A549 (cell line): ENCODE data around the gene ALDH1A1. TPM values are rescaled to one million over a fixed set of nuclear protein-coding genes. Genes with fewer than 3 reads are reported as not detected.

Experiments
- ATAC-seq, 2 experiments: fragments of 200-7000 bp in 1 of 2; fragments of >200 bp in 1 of 2; cut with Nextera tagmentation in 1 of 2; cut with Tn5 transposase in 1 of 2; 3 replicates each; pipeline versions ENCODE4 v1.8.0 to v1.9.1; 2018 to 2020; ENCODE audit warnings: mild to moderate bottlenecking in 1 of 2, moderate library complexity in 1 of 2
- CTCF ChIA-PET: fragments of 300-600 bp; sonication (Branson Sonifier 250); formaldehyde crosslinking; extraction: SDS; loops from one replicate; lab custom pipeline; 2021; ENCODE audit warnings: antibody characterized with exemption, inconsistent platforms; lab: Yijun Ruan, JAX
- POLR2A ChIA-PET: fragments of 350-600 bp; formaldehyde crosslinking; extraction: SDS; loops from one replicate; lab custom pipeline; 2021; ENCODE audit warnings: antibody characterized with exemption, inconsistent platforms; lab: Yijun Ruan, JAX
- DNase-seq, 2 experiments: peaks; one replicate each; pipeline versions ENCODE4 v3.0.0 to v3.0.0-alpha.2; 2011 to 2016; ENCODE audit warnings: low read depth in 1 of 2, low spot score in 1 of 2
- FAIRE-seq: peaks from 2 replicates; lab custom pipeline; 2011; peaks lifted over from hg19 to GRCh38; lab: Jason Lieb, UNC
- H3K27ac ChIP-seq, 2 experiments: fragments of >200 bp; sonication (Bioruptor Twin); formaldehyde crosslinking; 3 replicates each; pipeline ENCODE4 v1.5.1; 2016 to 2017
- H3K4me1 ChIP-seq: fragments of >200 bp; sonication (Bioruptor Twin); formaldehyde crosslinking; 3 replicates; pipeline ENCODE4 v1.6.1; 2016
- H3K4me2 ChIP-seq: fragments of >200 bp; sonication (Bioruptor Twin); formaldehyde crosslinking; 3 replicates; pipeline ENCODE4 v1.6.1; 2016
- H3K4me3 ChIP-seq: fragments of >200 bp; sonication (Bioruptor Twin); formaldehyde crosslinking; 3 replicates; pipeline ENCODE4 v1.5.1; 2016
- H3K9me3 ChIP-seq: fragments of >200 bp; sonication (Bioruptor Twin); formaldehyde crosslinking; 3 replicates; pipeline ENCODE4 v1.6.1; 2016
- BCL3 ChIP-seq: fragments of >200 bp; sonication (Bioruptor Twin); formaldehyde crosslinking; IDR thresholded peaks from 3 replicates; pipeline ENCODE4 v1.6.1; 2016
- CBX8 ChIP-seq: fragments of 200-600 bp; sonication (generic); IDR thresholded peaks from 2 replicates; pipeline ENCODE4 v1.6.1; 2016
- CEBPB ChIP-seq, 2 experiments: fragments of >200 bp in 1 of 2; sonication (Bioruptor Twin) in 1 of 2; formaldehyde crosslinking in 1 of 2; IDR thresholded peaks; 2 replicates each; pipeline ENCODE4 v1.6.1; 2012 to 2016
- E2F6 ChIP-seq: IDR thresholded peaks from 2 replicates; pipeline ENCODE4 v1.6.1; 2012; ENCODE audit warnings: low read depth, borderline replicate concordance
- EHF ChIP-seq: fragments of 250-450 bp; sonication (Bioruptor Pico); IDR thresholded peaks from 2 replicates; pipeline ENCODE4 v1.5.0; 2020; ENCODE audit warnings: mild to moderate bottlenecking
- ESRRA ChIP-seq: fragments of 150-350 bp; IDR thresholded peaks from 2 replicates; pipeline ENCODE4 v1.6.1; 2014; ENCODE audit warnings: mild to moderate bottlenecking, low read length, borderline replicate concordance
- FOSB ChIP-seq: fragments of 250-450 bp; sonication (Bioruptor Pico); IDR thresholded peaks from 2 replicates; pipeline ENCODE4 v1.5.0; 2020; ENCODE audit warnings: mild to moderate bottlenecking, moderate library complexity
- GATA3 ChIP-seq: IDR thresholded peaks from 2 replicates; pipeline ENCODE4 v1.6.1; 2012; ENCODE audit warnings: borderline replicate concordance
- HDAC2 ChIP-seq: fragments of 200-600 bp; sonication (generic); IDR thresholded peaks from 2 replicates; pipeline ENCODE4 v1.6.1; 2016
- HEYL ChIP-seq: fragments of 250-450 bp; sonication (Bioruptor Pico); IDR thresholded peaks from 2 replicates; pipeline ENCODE4 v1.8.0; 2021; ENCODE audit warnings: mild to moderate bottlenecking, moderate library complexity
- JUN ChIP-seq, 2 experiments: fragments of >200 bp; sonication (Bioruptor Twin); formaldehyde crosslinking; IDR thresholded peaks; 2 replicates in 1 of 2; 3 replicates in 1 of 2; pipeline ENCODE4 v1.6.1; 2016 to 2017
- JUNB ChIP-seq: fragments of >200 bp; sonication (Bioruptor Twin); formaldehyde crosslinking; IDR thresholded peaks from 2 replicates; pipeline ENCODE4 v1.6.1; 2016
- MAZ ChIP-seq: fragments of 150-350 bp; IDR thresholded peaks from 2 replicates; pipeline ENCODE4 v1.6.1; 2014; ENCODE audit warnings: antibody characterized with exemption, low read depth, low read length, borderline replicate concordance
- MYC ChIP-seq: IDR thresholded peaks from 2 replicates; pipeline ENCODE4 v1.6.1; 2012; ENCODE audit warnings: mild to moderate bottlenecking, inconsistent platforms, low read length, improper control_type of control experiment, borderline replicate concordance
- PBX3 ChIP-seq: IDR thresholded peaks from 2 replicates; pipeline ENCODE4 v1.6.1; 2012
- PHF8 ChIP-seq: fragments of 200-600 bp; sonication (generic); IDR thresholded peaks from 2 replicates; pipeline ENCODE4 v1.6.1; 2016; ENCODE audit warnings: low read depth, mild to moderate bottlenecking, antibody characterized with exemption, moderate library complexity, borderline replicate concordance
- POLR2AphosphoS2 ChIP-seq: conservative IDR thresholded peaks from 2 replicates; pipeline ENCODE4 v1.6.1; 2012; ENCODE audit warnings: low read length, improper control_type of control experiment, inconsistent platforms
- RAD21 ChIP-seq, 2 experiments: fragments of >200 bp in 1 of 2; sonication (Bioruptor Twin) in 1 of 2; formaldehyde crosslinking in 1 of 2; IDR thresholded peaks in 1 of 2; conservative IDR thresholded peaks in 1 of 2; 2 replicates in 1 of 2; 3 replicates in 1 of 2; pipeline ENCODE4 v1.6.1; 2012 to 2018; ENCODE audit warnings: inconsistent platforms in 1 of 2
- RARB ChIP-seq: fragments of 250-450 bp; sonication (Bioruptor Pico); IDR thresholded peaks from 2 replicates; pipeline ENCODE4 v1.8.0; 2021; ENCODE audit warnings: mild to moderate bottlenecking, moderate library complexity
- RFX5 ChIP-seq: fragments of 450-650 bp; IDR thresholded peaks from 2 replicates; pipeline ENCODE4 v1.7.1; 2014; ENCODE audit warnings: antibody characterized with exemption, mild to moderate bottlenecking, moderate library complexity
- SMC3 ChIP-seq: fragments of >200 bp; sonication (Bioruptor Twin); formaldehyde crosslinking; IDR thresholded peaks from 3 replicates; pipeline ENCODE4 v1.6.1; 2018; ENCODE audit warnings: inconsistent platforms
- SREBF2 ChIP-seq: fragments of 450-650 bp; IDR thresholded peaks from 2 replicates; pipeline ENCODE4 v1.6.1; 2014; ENCODE audit warnings: mild to moderate bottlenecking, moderate library complexity
- TP53 ChIP-seq: fragments of 250-450 bp; sonication (Bioruptor Pico); IDR thresholded peaks from 2 replicates; pipeline ENCODE4 v1.5.0; 2021; ENCODE audit warnings: mild to moderate bottlenecking, moderate library complexity
- USF2 ChIP-seq: fragments of 450-650 bp; IDR thresholded peaks from 2 replicates; pipeline ENCODE4 v1.6.1; 2014; ENCODE audit warnings: antibody characterized with exemption
- ZFP36 ChIP-seq: fragments of 450-650 bp; IDR thresholded peaks from 2 replicates; pipeline ENCODE4 v1.6.1; 2014; ENCODE audit warnings: borderline replicate concordance; ENCODE audit not compliant: partially characterized antibody
- WGBS: methylation state at CpG from one replicate; pipeline ENCODE4 v1.1.6; 2017; ENCODE audit errors: missing lambda C conversion rate; 5-methylcytosine and 5-hydroxymethylcytosine counted together
- polyA plus RNA-seq, 4 experiments: library from polyadenylated mRNA; depleted of rRNA in 3 of 4; stranded (reverse); fragments of >200 nt; fragmentation: RNase III in 1 of 4; extraction: RNeasy Plus Mini Kit Qiagen cat#74134 plus additional on column Dnase treatment in 1 of 4; gene quantifications; 2 replicates in 3 of 4; 3 replicates in 1 of 4; pipeline ENCODE4 v1.2.3, GENCODE V29; 2011 to 2017
- TF ChIP-seq, protein P1 (sequence below): IDR thresholded peaks from 2 replicates; pipeline ENCODE4 v1.6.1; 2012
- TF ChIP-seq, protein P2 (sequence below): fragments of 150-350 bp; IDR thresholded peaks from 2 replicates; pipeline ENCODE4 v1.6.1; 2014; ENCODE audit warnings: low read depth, mild to moderate bottlenecking, low read length
- TF ChIP-seq, protein P3 (sequence below): fragments of >200 bp; sonication (Bioruptor Twin); formaldehyde crosslinking; IDR thresholded peaks from 3 replicates; pipeline ENCODE4 v1.5.1; 2016

Gene ALDH1A1
- polyA plus RNA-seq, 2 of the 4 experiments (the other 2 are of a cell fraction) = 8,617 to 9,987 TPM

DNA sequence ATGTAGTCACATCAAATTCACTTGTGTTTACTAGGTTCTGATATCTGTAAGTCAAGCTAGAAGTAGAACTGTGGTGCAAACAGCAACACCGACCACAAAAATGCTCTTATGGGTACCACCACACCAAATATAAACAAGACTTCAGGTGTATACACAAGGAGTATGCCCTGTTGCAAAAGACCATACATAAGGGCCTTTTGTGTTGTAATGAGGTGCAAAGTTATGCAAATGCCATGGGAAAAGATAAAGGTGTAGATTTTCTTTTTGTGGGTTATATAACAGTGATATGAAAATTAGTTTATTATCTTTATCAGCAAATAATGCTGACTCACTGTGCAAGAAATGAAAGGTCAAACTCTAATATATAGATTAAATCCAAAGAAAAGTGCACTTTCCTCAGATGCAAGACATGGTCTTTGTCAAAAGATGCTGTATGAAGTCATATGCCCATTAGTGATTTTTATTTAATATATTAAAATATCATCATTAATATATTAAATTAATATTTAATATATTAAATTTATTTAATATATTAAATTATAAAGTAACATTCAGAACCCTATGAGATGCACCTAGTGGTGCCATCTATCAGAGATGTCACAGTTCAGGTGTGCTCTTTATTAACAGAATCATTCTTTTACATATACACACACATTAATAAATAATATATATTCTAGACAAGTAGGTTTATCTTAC is 26.7 kb upstream of the ALDH1A1 start (continued):
- TF ChIP-seq, protein P1, sequence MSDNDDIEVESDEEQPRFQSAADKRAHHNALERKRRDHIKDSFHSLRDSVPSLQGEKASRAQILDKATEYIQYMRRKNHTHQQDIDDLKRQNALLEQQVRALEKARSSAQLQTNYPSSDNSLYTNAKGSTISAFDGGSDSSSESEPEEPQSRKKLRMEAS = peak; percentile 16; the same call in 1 of the 2 replicates

GRCh38 chr9:72978744-72979143 is 25.9 kb upstream of the ALDH1A1 start:
- CTCF ChIA-PET = interaction anchor here (1.3 to 1.7 kb wide), 2 partner anchors 31 to 107 kb away, joined by 3 to 9 read pairs; no protein-coding TSS in a partner anchor
- 3% methylated on average over 1 of the region's 1 CpG for WGBS
- TF ChIP-seq USF2 (no peak), TP53 (CRISPR knock-in tag) (no peak), GATA3 (peak; percentile 95), RFX5 (no peak), HDAC2 (no peak), JUNB (peak; percentile 75), SREBF2 (no peak), HEYL (CRISPR knock-in tag) (no peak), PBX3 (peak; percentile 71; the same call in 1 of the 2 replicates), MAZ (no peak), ESRRA (no peak), SMC3 (0 out of 3 replicates have a peak, but pooled peaks have one; percentile 10), POLR2AphosphoS2 (no peak), E2F6 (no peak), RARB (CRISPR knock-in tag) (no peak), CBX8 (no peak), FOSB (CRISPR knock-in tag) (no peak), RAD21 (conservative IDR thresholded peaks at IDR 0.05 in 1 of 2, IDR thresholded peaks at IDR 0.05 in 1 of 2) (0 out of 5 replicates have a peak, but pooled peaks of 1 of the 2 experiments have one; percentile 22), JUN (IDR thresholded peaks at IDR 0.05) (peak; percentile 44 to 76; a peak in 4 of 5 replicates), EHF (CRISPR knock-in tag) (no peak), MYC (no peak), BCL3 (0 out of 3 replicates have a peak, but pooled peaks have one; percentile 48), PHF8 (no peak), CEBPB (IDR thresholded peaks at IDR 0.05) (peak; percentile 73 to 92), ZFP36 (no peak)
- TF ChIP-seq, protein P2, sequence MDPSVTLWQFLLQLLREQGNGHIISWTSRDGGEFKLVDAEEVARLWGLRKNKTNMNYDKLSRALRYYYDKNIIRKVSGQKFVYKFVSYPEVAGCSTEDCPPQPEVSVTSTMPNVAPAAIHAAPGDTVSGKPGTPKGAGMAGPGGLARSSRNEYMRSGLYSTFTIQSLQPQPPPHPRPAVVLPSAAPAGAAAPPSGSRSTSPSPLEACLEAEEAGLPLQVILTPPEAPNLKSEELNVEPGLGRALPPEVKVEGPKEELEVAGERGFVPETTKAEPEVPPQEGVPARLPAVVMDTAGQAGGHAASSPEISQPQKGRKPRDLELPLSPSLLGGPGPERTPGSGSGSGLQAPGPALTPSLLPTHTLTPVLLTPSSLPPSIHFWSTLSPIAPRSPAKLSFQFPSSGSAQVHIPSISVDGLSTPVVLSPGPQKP = no peak
- TF ChIP-seq, protein P1 = peak; percentile 55
- TF ChIP-seq, protein P3, sequence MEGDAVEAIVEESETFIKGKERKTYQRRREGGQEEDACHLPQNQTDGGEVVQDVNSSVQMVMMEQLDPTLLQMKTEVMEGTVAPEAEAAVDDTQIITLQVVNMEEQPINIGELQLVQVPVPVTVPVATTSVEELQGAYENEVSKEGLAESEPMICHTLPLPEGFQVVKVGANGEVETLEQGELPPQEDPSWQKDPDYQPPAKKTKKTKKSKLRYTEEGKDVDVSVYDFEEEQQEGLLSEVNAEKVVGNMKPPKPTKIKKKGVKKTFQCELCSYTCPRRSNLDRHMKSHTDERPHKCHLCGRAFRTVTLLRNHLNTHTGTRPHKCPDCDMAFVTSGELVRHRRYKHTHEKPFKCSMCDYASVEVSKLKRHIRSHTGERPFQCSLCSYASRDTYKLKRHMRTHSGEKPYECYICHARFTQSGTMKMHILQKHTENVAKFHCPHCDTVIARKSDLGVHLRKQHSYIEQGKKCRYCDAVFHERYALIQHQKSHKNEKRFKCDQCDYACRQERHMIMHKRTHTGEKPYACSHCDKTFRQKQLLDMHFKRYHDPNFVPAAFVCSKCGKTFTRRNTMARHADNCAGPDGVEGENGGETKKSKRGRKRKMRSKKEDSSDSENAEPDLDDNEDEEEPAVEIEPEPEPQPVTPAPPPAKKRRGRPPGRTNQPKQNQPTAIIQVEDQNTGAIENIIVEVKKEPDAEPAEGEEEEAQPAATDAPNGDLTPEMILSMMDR = no peak

More at GRCh38 chr9:72978744-72979143, 25.9 kb upstream of the ALDH1A1 start:
- no peaks in the 10 kb centered on the region for H3K9me3 ChIP-seq
- POLR2A ChIA-PET = interaction anchor here (1.4 to 2.6 kb wide), 2 partner anchors 30 to 35 kb away, joined by 9 to 23 read pairs; no protein-coding TSS in a partner anchor
- peak; percentile 90 for FAIRE-seq
- H3K4me1 ChIP-seq = peaks cover 68% of the 10 kb centered on the region
- no peak overlapping the region for H3K4me3 ChIP-seq
- H3K4me2 ChIP-seq = peak overlapping the region; percentile 89
- peak in 1 of 2 experiments; percentile 22; a peak in 3 of 6 replicates for ATAC-seq
- DNase-seq = peak in 1 of 2 experiments; percentile 68
- peak overlapping the region; percentile 96 to 98 for H3K27ac ChIP-seq
